Measurements from ENCODE around the gene HNF4A.

GRCh38 chr20:44479643-44480042 is 124.1 kb downstream of the HNF4A start:
- TF ChIP-seq CTCF (IDR thresholded peaks at IDR 0.05; ENCODE audit: low read length) (no peak), EZH2 (IDR thresholded peaks at IDR 0.05; ENCODE audit: borderline replicate concordance, low read length) (no peak)

Measured in OCI-LY1 (cell line).